Measurements from ENCODE around the gene TNFRSF14. TPM values are rescaled to one million over a fixed set of nuclear protein-coding genes. Genes with fewer than 3 reads are reported as not detected.

TNFRSF14 gene
- total and polyA plus RNA-seq, 2 of the 13 experiments (the other 11 are each of a cell fraction or from before 2014, with no cell fraction given), result 11.9 to 49.9 TPM

DNA sequence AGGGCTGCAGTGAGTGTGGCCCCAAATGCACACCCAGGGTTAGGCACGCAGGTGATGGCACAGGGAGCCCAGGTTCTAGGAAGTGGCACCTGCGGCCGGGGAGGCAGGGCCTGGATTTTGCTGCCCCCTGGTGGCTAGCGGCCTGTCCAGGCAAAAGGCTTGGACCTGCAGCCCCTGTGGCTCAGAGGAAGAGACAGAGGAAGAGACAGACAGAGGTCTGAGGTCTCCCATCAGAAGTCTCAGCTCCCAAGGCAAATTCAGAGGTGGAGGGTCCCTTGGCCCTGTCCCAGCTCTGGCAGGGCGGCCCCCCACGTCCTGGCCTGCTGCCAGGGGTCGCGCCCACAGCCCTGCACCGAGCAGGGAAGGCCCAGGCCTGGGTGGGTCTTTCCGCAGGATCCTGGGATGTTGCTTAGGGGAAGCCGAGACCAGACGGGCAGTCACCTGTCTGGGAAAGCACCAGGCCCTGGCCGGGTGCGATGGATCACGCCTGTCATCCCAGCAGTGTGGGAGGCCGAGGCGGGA, 8.0 kb upstream of the TNFRSF14 start (continued):
- TF ChIP-seq ZNF34 (CRISPR knock-in tag; IDR thresholded peaks at IDR 0.05; ENCODE audit: borderline replicate concordance) (0 out of 2 replicates have a peak, but pooled peaks have one; percentile 64), MAFF (IDR thresholded peaks at IDR 0.05; ENCODE audit: low read depth, low read length) (no peak), MTF2 (CRISPR knock-in tag; IDR thresholded peaks at IDR 0.05; ENCODE audit: borderline replicate concordance) (no peak), PHF8 (CRISPR knock-in tag; IDR thresholded peaks at IDR 0.05) (no peak; the same call in 1 of the 2 replicates), RFX3 (CRISPR knock-in tag; IDR thresholded peaks at IDR 0.05) (no peak), ZFP41 (CRISPR knock-in tag; IDR thresholded peaks at IDR 0.05; ENCODE audit: borderline replicate concordance) (no peak), ZFP36 (IDR thresholded peaks at IDR 0.05; ENCODE audit: borderline replicate concordance, low read depth, low read length, partially characterized antibody) (no peak), SRF (IDR thresholded peaks at IDR 0.05; ENCODE audit: low read depth, low read length) (no peak), RXRA (CRISPR knock-in tag; IDR thresholded peaks at IDR 0.05) (no peak)
- TF ChIP-seq, protein P1, sequence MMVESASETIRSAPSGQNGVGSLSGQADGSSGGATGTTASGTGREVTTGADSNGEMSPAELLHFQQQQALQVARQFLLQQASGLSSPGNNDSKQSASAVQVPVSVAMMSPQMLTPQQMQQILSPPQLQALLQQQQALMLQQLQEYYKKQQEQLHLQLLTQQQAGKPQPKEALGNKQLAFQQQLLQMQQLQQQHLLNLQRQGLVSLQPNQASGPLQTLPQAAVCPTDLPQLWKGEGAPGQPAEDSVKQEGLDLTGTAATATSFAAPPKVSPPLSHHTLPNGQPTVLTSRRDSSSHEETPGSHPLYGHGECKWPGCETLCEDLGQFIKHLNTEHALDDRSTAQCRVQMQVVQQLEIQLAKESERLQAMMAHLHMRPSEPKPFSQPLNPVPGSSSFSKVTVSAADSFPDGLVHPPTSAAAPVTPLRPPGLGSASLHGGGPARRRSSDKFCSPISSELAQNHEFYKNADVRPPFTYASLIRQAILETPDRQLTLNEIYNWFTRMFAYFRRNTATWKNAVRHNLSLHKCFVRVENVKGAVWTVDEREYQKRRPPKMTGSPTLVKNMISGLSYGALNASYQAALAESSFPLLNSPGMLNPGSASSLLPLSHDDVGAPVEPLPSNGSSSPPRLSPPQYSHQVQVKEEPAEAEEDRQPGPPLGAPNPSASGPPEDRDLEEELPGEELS (CRISPR knock-in tag; IDR thresholded peaks at IDR 0.05), result no peak
- TF ChIP-seq, protein P2, sequence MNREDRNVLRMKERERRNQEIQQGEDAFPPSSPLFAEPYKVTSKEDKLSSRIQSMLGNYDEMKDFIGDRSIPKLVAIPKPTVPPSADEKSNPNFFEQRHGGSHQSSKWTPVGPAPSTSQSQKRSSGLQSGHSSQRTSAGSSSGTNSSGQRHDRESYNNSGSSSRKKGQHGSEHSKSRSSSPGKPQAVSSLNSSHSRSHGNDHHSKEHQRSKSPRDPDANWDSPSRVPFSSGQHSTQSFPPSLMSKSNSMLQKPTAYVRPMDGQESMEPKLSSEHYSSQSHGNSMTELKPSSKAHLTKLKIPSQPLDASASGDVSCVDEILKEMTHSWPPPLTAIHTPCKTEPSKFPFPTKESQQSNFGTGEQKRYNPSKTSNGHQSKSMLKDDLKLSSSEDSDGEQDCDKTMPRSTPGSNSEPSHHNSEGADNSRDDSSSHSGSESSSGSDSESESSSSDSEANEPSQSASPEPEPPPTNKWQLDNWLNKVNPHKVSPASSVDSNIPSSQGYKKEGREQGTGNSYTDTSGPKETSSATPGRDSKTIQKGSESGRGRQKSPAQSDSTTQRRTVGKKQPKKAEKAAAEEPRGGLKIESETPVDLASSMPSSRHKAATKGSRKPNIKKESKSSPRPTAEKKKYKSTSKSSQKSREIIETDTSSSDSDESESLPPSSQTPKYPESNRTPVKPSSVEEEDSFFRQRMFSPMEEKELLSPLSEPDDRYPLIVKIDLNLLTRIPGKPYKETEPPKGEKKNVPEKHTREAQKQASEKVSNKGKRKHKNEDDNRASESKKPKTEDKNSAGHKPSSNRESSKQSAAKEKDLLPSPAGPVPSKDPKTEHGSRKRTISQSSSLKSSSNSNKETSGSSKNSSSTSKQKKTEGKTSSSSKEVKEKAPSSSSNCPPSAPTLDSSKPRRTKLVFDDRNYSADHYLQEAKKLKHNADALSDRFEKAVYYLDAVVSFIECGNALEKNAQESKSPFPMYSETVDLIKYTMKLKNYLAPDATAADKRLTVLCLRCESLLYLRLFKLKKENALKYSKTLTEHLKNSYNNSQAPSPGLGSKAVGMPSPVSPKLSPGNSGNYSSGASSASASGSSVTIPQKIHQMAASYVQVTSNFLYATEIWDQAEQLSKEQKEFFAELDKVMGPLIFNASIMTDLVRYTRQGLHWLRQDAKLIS (CRISPR knock-in tag; IDR thresholded peaks at IDR 0.05), result no peak
- TF ChIP-seq, protein P3, sequence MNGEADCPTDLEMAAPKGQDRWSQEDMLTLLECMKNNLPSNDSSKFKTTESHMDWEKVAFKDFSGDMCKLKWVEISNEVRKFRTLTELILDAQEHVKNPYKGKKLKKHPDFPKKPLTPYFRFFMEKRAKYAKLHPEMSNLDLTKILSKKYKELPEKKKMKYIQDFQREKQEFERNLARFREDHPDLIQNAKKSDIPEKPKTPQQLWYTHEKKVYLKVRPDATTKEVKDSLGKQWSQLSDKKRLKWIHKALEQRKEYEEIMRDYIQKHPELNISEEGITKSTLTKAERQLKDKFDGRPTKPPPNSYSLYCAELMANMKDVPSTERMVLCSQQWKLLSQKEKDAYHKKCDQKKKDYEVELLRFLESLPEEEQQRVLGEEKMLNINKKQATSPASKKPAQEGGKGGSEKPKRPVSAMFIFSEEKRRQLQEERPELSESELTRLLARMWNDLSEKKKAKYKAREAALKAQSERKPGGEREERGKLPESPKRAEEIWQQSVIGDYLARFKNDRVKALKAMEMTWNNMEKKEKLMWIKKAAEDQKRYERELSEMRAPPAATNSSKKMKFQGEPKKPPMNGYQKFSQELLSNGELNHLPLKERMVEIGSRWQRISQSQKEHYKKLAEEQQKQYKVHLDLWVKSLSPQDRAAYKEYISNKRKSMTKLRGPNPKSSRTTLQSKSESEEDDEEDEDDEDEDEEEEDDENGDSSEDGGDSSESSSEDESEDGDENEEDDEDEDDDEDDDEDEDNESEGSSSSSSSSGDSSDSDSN (CRISPR knock-in tag; IDR thresholded peaks at IDR 0.05), result peak; percentile 64
- TF ChIP-seq, protein P4, sequence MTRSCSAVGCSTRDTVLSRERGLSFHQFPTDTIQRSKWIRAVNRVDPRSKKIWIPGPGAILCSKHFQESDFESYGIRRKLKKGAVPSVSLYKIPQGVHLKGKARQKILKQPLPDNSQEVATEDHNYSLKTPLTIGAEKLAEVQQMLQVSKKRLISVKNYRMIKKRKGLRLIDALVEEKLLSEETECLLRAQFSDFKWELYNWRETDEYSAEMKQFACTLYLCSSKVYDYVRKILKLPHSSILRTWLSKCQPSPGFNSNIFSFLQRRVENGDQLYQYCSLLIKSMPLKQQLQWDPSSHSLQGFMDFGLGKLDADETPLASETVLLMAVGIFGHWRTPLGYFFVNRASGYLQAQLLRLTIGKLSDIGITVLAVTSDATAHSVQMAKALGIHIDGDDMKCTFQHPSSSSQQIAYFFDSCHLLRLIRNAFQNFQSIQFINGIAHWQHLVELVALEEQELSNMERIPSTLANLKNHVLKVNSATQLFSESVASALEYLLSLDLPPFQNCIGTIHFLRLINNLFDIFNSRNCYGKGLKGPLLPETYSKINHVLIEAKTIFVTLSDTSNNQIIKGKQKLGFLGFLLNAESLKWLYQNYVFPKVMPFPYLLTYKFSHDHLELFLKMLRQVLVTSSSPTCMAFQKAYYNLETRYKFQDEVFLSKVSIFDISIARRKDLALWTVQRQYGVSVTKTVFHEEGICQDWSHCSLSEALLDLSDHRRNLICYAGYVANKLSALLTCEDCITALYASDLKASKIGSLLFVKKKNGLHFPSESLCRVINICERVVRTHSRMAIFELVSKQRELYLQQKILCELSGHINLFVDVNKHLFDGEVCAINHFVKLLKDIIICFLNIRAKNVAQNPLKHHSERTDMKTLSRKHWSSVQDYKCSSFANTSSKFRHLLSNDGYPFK (CRISPR knock-in tag; IDR thresholded peaks at IDR 0.05; ENCODE audit: borderline replicate concordance), result peak; percentile 7
- TF ChIP-seq, protein P5, sequence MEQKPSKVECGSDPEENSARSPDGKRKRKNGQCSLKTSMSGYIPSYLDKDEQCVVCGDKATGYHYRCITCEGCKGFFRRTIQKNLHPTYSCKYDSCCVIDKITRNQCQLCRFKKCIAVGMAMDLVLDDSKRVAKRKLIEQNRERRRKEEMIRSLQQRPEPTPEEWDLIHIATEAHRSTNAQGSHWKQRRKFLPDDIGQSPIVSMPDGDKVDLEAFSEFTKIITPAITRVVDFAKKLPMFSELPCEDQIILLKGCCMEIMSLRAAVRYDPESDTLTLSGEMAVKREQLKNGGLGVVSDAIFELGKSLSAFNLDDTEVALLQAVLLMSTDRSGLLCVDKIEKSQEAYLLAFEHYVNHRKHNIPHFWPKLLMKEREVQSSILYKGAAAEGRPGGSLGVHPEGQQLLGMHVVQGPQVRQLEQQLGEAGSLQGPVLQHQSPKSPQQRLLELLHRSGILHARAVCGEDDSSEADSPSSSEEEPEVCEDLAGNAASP (CRISPR knock-in tag; IDR thresholded peaks at IDR 0.05; ENCODE audit: borderline replicate concordance), result no peak; the same call in 1 of the 2 replicates
- TF ChIP-seq, protein P6, sequence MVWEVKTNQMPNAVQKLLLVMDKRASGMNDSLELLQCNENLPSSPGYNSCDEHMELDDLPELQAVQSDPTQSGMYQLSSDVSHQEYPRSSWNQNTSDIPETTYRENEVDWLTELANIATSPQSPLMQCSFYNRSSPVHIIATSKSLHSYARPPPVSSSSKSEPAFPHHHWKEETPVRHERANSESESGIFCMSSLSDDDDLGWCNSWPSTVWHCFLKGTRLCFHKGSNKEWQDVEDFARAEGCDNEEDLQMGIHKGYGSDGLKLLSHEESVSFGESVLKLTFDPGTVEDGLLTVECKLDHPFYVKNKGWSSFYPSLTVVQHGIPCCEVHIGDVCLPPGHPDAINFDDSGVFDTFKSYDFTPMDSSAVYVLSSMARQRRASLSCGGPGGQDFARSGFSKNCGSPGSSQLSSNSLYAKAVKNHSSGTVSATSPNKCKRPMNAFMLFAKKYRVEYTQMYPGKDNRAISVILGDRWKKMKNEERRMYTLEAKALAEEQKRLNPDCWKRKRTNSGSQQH (CRISPR knock-in tag; IDR thresholded peaks at IDR 0.05; ENCODE audit: low read depth), result peak; percentile 60; the same call in 1 of the 2 replicates

Data from HepG2 (cell line).